ENCODE measurements around the gene MYL9. TPM values are rescaled to one million over a fixed set of nuclear protein-coding genes. Genes with fewer than 3 reads are reported as not detected.

The MYL9 gene
- total RNA-seq, 1 experiment from 2014 or later, result 49.3 TPM

DNA sequence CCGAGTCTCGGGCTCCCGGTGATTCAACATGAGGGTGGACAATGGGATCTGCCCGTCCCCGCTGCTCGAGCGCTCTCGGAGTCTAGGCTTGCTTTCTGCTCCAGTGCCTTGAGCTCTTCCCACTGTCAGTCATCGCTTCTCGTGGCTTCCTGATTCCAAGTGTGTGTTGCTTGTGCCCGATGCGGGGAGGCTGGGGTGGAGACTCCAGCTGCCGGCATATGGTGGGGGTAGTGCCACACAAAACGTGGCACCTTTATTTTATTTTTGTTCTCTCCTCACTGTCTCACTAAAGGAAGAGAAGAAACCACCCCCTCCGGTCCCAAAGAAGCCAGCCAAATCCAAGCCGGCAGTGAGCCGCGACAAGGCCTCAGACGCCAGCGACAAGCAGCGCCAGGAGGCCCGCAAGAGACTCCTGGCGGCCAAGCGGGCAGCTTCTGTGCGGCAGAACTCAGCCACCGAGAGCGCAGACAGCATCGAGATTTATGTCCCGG lies 14.8 kb upstream of the MYL9 start:
- no peaks in the 10 kb centered on the region for H3K4me1 ChIP-seq (ENCODE audit: control insufficient read depth in 1 of 2, insufficient read depth in 2 of 2, low read length in 2 of 2)
- H2AFZ ChIP-seq (ENCODE audit: low read depth, low read length, poor library complexity, severe bottlenecking), result no peak overlapping the region
- ChIA-PET CTCF (no interaction called here), RAD21 (ENCODE audit: low non-redundant PET in 1 of 2, low total read pairs in 2 of 2, uncharacterized antibody in 2 of 2, unreplicated experiment in 2 of 2) (no interaction called here), POLR2A (no interaction called here)
- H3K9ac ChIP-seq (ENCODE audit: low read length), result no peak overlapping the region
- H3K27me3 ChIP-seq (ENCODE audit: insufficient read depth, low read length), result no peaks in the 10 kb centered on the region
- no peaks in the 10 kb centered on the region for H3K79me2 ChIP-seq (ENCODE audit: insufficient read depth, low read length)
- intact Hi-C loops (cut with micrococcal nuclease), result no loop called here
- H3K9me2 ChIP-seq (ENCODE audit: insufficient read depth), result no peaks in the 10 kb centered on the region
- BruUV-seq (replicated peaks), result no TSS peak
- TF ChIP-seq, protein P1, sequence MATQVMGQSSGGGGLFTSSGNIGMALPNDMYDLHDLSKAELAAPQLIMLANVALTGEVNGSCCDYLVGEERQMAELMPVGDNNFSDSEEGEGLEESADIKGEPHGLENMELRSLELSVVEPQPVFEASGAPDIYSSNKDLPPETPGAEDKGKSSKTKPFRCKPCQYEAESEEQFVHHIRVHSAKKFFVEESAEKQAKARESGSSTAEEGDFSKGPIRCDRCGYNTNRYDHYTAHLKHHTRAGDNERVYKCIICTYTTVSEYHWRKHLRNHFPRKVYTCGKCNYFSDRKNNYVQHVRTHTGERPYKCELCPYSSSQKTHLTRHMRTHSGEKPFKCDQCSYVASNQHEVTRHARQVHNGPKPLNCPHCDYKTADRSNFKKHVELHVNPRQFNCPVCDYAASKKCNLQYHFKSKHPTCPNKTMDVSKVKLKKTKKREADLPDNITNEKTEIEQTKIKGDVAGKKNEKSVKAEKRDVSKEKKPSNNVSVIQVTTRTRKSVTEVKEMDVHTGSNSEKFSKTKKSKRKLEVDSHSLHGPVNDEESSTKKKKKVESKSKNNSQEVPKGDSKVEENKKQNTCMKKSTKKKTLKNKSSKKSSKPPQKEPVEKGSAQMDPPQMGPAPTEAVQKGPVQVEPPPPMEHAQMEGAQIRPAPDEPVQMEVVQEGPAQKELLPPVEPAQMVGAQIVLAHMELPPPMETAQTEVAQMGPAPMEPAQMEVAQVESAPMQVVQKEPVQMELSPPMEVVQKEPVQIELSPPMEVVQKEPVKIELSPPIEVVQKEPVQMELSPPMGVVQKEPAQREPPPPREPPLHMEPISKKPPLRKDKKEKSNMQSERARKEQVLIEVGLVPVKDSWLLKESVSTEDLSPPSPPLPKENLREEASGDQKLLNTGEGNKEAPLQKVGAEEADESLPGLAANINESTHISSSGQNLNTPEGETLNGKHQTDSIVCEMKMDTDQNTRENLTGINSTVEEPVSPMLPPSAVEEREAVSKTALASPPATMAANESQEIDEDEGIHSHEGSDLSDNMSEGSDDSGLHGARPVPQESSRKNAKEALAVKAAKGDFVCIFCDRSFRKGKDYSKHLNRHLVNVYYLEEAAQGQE (IDR thresholded peaks at IDR 0.05; ENCODE audit: low read depth), result no peak
- TF ChIP-seq EGR1 (IDR thresholded peaks at IDR 0.05; ENCODE audit: low read depth), result no peak
- no peak for TF ChIP-seq TCF7L2 (IDR thresholded peaks at IDR 0.05; ENCODE audit: borderline replicate concordance, extremely low read depth, insufficient read depth, insufficient read length)
- no peak for TF ChIP-seq SRF (IDR thresholded peaks at IDR 0.05; ENCODE audit: low read depth)
- H3K4me3 ChIP-seq (replicated peaks in 1 of 2; ENCODE audit: low read depth in 1 of 2, low read length in 2 of 2), result no peak overlapping the region
- H3K36me3 ChIP-seq (ENCODE audit: control insufficient read depth in 1 of 2, insufficient read depth in 2 of 2, low read length in 2 of 2), result peaks cover 0 to 15% of the 10 kb centered on the region in 2 experiments; a peak in 3 of 4 replicates
- H4K20me1 ChIP-seq (ENCODE audit: insufficient read depth), result no peaks in the 10 kb centered on the region
- no peak for ATAC-seq
- no peak for DNase-seq (ENCODE audit: low read depth, low spot score)
- no peak overlapping the region for H3K27ac ChIP-seq (ENCODE audit: low read depth, low read length)
- H3K4me2 ChIP-seq (ENCODE audit: low read length), result no peak overlapping the region
- no peaks in the 10 kb centered on the region for H3K9me3 ChIP-seq (ENCODE audit: control insufficient read depth in 1 of 2, insufficient read depth in 1 of 2, low read depth in 1 of 2, low read length in 2 of 2)

All from HCT116 (cell line).